GM19463 (cell line): ENCODE measurements around the gene DPP4.

Experiments
- ATAC-seq: cut with Tn5 transposase; IDR thresholded peaks from one replicate; pipeline ENCODE4 v1.9.1; 2021; ENCODE audit warnings: mild to moderate bottlenecking, moderate library complexity; ENCODE audit not compliant: unreplicated experiment

Gene DPP4

DNA sequence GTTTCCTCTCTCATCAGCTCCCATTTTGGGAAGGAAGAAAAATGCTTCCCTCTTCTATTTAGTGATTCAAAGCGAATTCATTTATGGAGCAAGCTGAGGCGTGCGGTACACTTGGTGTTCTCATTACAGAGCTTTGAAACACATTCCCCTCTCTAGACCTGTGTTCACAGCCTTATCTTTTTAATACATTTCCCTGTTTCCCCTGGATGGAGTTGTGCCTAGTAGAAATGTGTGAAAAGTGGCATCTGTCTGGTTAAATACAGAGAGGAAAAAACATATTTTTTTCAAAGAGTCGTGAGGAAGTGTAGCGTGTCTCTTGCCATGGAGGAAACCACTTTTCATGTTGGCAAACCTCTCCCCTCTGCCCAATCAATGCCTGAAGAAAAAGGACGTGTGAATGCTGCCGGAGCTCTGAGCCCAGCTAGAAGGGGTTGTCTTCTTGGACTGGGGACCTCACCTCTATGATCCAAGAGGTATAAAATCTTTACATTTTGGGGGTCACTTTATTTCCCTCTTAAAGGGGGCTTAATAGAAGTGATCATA is 52.4 kb downstream of the DPP4 start:
- no peak for ATAC-seq

DNA sequence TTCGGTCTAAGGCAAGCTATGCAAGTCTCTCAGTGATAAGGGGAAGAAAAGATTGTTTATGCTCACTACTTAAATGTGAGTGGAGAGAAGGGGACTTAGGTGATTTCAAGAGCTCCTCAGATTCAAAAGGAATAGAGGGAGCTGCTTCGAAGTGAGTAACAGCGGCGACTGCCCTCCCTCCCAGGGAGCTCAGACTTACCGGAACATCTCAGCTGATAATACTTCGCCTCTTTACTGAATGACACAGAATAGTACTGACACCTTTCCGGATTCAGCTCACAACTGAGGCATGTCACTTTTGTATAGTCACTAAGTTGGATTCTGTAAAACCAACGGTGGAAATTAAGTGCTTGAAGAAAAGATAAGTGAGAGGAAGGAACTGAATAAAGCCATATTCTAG is 55.5 kb downstream of the DPP4 start:
- no peak for ATAC-seq

DNA sequence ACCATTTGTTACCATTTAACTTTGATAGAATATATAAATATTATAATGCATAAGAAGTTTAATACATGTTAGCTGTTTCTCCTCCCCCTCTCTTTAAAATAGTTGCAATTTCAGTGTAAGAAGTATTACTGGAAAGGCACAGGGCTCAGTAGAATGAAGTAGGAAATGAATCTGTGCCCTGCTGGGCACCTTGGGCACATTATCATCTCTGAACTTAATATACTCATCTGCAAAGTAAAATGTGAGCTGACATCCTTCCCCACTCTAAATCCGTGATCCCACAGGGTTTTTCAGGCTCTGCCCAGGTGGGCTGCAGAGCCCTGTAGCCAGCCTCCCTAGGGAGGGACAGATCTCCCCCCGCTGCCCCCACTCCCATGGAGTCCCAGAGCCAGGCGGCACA is 56.8 kb downstream of the DPP4 start:
- ATAC-seq = no peak

DNA sequence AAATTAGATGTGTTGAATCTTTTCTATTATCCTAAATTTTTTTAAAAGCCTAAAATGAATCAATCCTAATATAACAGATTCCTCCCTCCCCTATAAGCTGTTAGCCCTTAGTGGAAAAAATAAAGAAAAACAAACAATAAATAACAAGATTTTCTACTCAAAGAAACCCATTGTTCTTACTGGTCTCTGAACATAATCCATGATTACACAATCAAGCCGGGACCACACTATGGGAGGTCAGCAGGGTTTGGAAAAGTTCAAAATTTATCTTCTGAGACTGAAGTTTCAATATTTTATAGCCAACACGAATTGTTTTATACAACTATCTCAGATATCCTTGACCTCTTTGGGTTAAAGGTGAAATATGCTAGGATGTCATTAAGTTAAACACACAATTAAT is 57.9 kb downstream of the DPP4 start:
- no peak for ATAC-seq

DNA sequence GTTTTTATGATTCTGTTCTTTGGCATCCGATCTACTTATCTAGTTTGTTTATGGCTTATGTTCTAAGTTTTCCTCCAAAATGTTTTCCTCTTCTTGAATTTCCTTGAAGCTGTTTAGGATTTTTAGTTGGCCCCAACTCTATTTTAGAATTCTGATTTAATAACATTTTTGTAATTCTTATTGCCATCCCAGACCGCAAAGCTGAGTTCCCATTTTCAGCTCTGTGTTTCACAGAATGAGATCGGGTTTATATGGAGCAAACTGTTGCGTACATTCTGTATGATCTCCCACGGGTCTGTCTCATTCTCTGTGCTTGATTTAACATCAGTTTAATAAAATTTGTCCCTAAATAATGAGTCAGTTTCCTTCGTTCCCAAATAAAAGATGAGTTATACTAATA is 59.3 kb downstream of the DPP4 start:
- ATAC-seq = no peak

DNA sequence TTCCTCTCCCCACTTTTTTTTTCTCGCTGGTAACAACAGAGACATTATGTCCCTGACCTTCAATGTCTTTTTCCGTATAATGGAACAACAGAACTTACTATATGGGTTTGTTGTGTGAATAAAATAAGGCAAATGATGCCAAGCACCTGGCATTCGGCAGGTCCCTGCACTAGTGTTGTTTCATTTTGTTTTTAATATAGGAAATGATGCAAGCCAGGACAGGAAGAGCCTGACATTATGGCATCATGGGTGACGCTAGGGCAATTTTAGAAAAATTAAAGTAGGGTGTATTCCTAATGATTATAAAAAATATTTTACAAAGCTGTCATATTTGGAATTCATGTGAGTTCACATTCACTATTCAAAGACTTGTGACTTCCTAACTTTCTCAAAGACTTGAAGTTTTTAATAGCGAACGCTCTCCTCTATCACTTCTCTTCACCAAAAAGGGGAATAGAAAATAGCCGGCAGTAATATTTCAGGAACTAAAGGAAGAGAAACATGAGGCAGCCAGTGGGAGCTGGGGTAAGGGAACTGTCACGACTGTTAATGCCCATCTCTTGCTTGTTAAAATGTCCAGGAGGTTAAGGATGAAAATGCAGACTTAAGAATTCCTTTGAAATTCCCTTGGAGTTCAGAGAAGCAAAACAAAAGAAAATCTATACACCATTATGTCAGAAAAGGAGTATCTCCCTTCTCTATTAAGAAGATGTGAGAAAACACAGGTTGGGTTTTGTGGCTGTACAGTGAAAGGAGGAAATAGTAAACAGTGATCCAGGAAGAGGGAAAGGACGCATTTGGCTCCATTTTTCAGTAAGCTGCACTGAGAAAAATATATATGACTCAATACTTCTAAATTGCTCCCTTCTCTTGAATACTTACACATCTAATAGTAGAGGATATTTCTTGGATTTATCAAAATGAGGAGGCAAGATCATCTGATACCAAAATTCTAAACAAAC is 60.2 kb downstream of the DPP4 start:
- ATAC-seq = no peak

DNA sequence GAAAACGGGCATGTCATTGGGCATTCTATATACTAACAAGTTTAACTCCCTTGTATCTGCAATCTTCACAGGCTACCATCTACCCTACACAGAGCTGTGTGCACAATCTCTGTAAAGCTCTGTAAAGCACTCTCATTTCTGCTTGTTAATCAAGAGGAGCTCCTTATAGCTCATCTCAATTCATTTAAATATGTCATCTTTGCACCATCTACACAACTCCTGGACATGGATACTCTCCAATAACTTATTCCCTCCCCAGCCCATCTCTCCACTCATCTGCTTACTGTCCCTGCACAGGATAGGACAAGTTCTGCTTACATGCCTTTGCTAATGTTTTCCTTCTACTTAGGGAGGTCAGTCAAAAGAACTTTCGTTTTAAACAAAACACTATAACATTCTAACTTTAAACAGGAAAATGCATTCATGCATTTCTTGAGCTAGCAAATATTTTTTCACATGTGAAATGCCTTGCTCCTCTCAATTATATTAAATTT is 61.4 kb downstream of the DPP4 start:
- ATAC-seq = no peak

DNA sequence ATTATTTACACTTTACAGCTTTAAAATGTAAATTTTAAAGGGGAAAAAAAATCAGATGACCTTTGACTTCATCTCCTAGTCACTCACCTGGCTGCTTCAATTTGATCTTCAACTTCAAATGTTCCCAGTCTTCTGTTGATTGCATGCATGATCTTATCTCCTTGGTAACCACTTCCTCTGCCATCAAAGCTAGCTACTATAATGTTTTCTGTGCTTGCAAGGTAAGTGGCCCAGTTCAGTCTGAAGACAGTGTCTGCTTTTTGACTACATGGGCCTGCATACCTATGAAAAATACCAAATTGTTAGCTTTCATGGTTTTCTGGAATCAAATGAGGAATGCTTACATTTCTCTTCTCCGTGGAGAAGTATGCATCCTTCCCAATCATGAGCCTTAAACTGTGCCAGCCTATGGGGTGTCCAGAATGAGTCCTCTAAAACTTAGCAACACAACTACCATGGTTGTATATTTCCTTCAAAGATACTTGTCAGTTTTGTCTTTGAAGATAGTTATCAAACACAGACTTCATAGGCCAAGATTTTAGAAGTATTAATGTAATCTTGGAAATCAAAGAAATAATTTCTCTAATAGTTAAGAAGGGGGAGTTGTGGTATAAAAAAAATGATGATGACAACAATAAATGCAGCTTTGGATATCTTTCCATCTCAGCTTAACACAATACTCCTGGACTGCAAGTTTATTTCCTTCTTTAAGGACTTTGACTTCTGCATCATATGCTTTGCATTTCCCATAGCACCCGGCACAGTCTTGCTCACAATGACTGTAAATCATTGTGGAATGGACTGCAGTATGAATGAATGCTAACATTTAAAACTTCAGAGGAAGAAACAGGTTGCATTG is 62.1 kb downstream of the DPP4 start:
- no peak for ATAC-seq

DNA sequence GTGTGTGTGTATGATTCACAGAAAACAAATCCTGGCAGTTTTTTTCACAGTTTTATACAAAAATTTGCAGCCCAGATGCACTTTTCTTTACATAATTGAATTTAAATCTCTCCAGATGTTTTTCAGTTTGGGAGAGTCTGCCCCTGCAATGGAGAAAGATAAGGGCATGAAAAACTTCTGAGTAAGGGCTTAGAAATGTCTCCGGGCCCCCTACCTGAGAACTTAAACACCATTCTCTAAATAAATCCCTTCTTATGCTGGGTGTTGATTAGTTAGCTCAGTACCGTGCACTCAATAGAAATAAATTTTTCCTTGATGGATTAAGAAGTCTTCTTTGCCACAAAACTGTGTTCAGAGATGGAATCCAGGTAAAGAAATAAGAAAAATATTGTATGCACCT is 64.5 kb downstream of the DPP4 start:
- ATAC-seq = no peak

DNA sequence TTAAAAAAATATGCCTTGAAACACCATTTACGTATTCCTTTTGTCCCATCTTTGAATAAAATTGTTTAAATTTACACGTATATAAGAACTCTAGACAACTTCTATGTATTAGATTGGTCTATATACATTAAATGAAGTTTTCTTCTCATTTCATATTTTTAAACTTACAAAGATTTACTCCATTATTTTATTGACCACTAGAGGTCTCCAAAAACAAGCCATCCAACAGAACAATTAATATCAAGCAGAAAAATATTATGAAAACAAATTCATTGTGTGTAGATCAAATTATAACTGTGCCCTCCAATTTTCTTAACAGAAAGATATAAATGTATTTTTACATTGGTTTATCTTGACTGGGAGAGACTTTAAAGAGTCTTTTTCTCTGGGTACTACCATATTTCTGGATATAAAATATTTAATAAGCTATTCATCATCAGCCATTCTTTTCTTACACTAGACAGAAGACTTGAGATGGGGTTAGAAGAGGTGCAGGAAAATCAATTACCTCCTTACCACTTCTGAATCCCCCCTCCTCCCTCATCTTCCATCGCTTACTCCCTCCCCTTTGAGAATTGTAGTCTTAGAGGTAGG is 66.5 kb downstream of the DPP4 start:
- no peak for ATAC-seq

DNA sequence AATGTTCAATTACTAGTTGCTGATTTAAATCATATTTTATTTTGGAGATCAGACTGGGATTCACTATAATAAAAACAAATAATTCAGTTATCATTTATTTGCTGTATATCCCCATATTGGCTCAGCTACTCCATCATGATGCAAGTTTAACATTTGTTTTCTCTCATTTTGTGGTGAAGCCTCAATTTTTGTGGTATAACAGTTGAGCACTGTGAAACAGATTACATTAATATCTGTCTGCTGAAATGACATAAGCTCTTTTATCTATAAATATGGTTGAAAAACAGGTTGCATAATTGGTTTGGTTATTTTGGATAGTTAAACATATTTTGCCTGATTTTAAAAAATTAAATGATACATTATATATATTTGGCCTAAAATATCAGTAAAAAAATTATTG is 67.7 kb downstream of the DPP4 start:
- no peak for ATAC-seq

DNA sequence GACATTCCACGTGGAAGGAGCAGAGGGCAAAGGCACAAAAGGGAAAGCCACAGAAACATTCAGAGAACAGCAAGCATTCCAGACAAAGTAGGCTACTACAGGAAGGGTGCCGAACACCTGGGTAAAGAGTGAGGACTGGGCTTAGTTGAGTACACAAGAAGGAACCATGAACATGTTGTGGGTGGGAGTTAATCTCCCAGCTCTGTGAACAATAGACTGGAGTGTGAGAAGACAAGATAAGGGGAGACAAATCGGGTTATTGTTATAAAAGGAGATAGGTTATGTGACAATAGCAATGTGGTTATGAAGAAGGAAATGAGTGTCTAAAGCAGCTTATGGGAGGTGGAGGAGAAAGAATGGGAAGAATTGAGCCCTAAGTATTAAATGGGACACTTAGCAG is 70.0 kb downstream of the DPP4 start:
- no peak for ATAC-seq

DNA sequence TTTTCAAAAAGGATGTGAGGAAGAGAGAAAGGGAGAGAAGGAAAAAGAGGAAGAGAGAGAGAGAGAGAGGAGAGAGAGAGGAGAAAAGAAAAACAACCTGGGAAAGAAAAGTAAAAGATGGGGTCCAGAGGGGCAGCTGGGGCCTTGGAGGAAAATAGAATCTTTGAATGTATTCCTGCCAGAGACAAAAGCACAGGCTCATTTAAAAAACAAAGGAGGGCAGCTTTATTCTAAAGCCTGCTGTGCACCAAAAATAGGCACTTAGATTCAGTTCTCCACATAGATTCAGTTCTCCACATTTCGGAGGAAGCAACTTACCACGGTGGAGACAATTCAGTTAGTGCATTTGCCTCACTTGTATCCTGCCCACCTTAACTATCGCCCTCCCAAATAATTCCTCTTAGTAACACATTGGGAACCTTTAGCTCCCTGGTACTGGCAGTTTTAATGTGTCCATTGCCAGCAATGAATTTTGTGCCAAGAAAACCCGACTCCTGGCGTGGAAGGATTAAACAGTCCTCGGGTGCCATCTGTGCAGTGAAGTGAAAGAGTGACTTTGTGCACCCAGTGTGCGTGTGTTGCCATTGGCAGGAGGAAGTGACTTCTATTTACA is 71.3 kb downstream of the DPP4 start:
- ATAC-seq = no peak

DNA sequence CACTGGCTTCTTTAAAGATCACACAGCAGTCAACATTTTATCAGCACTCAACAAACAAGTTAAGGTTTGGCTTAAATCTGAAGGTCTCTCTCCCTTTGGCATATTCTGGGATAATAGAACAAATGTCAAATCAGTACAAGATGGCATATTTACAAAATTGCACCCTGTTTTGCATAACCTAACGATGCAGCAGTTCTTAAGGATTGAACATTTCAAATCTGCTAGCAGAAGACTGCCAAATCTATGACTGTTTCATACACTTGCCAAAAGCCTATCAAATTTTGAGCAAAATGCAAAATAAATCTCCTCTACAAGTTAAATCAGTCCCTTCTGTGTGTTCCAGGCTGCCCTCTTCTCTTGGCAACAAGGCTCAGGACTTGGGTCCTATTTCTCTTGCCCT is 73.6 kb downstream of the DPP4 start:
- ATAC-seq = no peak

DNA sequence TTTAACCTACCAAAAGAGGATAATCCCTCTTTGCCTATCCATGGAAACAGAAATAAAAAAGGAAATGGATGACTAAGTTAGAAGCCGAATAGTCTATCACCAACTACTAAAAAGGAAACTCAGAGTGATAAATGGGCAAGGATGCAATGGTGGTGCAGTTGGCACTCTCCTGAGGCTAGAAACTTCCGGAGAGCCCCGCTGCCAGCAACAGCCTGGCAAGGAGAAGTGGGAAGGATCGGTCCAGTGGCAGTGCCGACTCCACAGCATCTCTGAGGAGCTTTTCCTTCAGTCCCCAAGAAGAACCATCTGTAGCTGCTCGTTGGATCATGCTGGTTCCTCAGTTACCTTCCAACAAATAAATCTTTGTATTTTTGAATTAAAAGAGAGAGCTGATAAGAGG is 74.7 kb downstream of the DPP4 start:
- no peak for ATAC-seq

DNA sequence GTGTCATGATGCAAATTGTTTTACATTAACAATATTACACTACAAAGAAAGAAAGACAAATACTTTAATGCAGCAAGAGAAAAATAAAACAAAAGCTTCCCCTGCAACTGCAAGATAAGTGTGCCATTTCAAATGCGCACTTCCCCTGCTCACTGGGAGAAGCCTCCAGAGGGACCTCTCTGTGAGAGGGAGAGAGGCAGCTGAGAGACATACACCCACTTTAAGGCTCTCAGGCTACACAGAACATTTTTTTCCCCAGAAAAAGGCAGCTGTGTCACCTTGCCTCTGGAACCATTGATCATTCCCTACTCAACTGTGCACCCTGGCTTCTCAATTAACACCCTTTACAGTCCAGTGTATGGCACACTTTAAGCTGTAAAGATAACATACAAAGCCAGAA is 75.2 kb downstream of the DPP4 start:
- no peak for ATAC-seq

DNA sequence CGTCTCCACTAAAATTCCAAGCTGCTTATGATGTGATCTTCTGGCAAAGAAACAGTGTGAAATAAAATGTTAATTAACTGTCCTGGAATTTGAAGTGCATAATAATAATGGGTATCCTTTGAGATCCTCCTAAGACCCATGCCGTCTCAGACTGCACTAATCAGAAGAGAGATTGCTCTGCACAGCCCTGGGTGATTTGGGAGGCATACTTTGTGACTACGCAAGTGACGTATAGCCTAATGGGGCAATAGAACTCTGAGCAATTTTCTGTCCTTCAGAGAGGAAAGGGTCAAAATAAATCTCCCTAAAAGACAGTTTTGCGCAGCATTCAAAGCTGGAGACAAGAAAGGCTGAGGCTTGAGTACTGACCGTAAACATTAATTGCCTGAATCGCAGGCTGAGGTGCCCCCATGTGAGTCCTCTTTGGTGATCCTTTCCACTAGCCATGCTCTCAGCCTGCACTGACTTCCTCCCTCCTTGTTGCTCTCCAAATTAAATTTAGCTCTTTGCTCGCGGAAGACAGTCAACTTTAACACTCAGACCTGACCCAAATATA is 76.0 kb downstream of the DPP4 start:
- ATAC-seq = no peak

DNA sequence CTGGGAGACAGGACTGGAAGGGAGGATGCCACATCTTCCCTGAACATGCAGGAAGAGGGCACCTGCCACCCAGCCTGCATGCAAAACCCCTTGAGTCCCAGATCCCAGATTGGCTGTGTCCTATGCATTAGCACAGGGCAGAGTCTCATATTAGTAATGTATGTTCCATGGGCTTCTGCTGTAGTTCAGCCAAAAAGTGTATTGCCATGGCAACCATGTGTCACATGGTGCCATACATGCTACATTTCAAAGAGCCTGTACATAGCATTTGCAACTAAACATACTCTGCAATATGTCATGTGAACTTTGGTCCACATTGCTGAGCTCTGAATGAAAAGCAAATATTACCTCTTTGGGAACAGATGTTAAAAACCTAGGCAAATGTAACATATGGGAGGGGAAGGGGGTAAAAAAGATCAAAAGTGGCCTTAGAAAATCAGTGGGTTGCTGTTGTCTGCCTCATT is 78.4 kb downstream of the DPP4 start:
- ATAC-seq = no peak

DNA sequence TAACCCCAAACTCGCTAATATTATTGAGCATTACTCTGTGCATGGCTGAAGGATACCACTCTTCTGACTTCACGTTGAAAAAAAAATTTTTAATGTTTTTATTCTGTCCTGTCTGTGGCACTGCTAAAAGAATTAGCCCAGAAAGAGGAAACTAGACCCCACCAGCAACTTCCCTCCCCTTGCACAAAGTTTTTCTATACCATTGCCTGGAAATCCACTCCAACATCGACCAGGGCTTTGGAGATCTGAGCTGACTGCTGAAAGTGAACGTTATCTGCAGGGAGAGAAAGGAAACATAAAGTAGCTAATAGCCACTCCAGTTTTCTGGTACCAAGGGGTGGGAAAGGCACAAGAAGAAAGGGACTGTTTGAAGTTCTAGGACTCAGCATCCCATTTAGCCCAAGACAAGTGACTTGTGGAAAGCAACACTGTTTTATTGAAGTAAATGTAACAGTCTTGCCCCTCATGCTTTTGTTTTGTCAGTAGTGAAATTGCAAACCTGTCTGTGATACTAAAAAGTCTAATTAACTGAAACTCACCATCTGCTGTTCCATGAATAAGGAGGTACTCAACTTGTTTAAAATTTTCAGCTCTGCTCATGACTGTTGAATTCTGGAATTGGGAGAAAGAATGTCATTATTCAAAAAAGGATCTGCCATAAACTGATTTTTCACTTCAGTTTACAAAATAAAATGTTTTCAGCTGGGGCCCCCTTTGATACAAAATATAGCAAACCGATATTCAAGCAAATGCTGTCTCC is 79.1 kb downstream of the DPP4 start:
- no peak for ATAC-seq

DNA sequence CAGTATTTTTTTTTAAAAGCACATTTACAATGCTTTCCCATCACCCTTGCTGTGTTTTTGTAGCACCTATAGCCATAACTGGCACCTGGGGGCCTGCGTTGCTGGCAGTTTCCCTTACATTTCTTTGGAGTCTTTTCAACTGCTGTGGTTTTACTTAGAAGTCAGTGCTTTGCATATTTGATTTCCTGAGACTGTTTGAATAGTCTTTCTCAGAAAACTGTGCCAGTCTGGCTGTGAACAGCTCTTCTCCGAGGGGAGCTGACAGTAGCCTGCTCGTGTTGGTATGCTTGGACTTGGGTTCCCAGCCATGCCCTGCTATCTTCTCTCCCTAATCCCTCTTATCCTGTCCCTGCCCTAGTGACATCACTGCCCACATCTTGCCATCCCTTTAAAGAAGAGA is 81.5 kb downstream of the DPP4 start:
- peak; percentile 75 for ATAC-seq
